Measurements from ENCODE around the gene CDK14. TPM values are rescaled to one million over a fixed set of nuclear protein-coding genes. Genes with fewer than 3 reads are reported as not detected.

CDK14 gene
- total and polyA plus RNA-seq, 2 donors (not counting 1 experiment from before 2014, with no cell fraction given) = 42.1 to 167 TPM

DNA sequence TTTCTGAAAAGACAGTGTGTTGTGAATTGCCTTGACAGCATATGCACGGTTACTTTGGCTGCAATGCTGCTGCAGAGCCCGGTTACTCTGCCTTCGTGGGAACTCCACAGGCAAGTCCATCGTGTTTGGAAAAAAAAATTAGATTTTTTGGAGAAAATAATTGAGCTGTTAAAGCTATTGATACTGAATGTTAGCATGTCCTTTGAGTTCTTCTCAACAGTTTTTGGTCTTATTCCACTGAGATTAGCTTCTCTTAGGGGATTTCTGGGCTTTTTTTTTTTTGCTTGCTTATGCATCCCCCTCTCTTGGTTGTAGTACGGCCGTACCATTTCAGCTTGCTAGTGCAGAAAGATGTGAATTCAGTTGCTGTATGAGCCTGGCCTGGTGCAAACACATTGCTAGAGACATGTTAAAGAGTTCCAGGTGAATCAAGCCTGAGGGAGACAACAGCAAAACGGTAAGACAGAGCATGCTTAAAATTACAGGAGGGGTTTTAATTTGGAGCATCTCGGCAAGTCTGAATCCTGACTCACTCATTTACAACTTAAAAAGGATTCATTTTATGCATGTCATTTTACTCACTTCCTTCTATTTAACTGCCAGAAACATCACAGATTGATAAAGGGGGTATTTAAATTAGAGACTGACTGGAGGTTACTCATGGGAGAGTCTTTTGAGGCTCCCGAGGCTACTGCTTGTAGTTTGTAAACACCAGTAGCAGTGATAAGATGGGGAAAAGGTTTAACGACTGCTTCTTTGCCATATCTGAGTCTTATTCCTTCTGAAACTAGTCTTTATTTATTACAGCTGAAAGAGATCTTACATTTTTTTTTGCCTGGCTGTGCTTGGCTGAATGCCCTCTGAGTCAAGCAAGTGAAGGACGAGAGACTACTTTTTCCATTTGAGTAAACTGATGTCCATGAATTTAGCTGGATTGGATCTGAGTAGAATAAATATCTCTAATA, 113.7 kb downstream of the CDK14 start:
- H3K27me3 ChIP-seq (replicated peaks in 1 of 4; ENCODE audit: control extremely low read depth in 1 of 4, control insufficient read depth in 3 of 4, insufficient read depth in 4 of 4, low read length in 3 of 4) = no peaks in the 10 kb centered on the region
- peaks cover 79% of the 10 kb centered on the region for H3K4me1 Mint-ChIP-seq
- H3K9me3 Mint-ChIP-seq (ENCODE audit: insufficient read depth) = no peaks in the 10 kb centered on the region
- H3K4me3 Mint-ChIP-seq = peak overlapping the region; percentile 88
- H3K36me3 ChIP-seq (replicated peaks in 1 of 2; ENCODE audit: control extremely low read depth in 1 of 2, control insufficient read depth in 1 of 2, extremely low read depth in 1 of 2, insufficient read depth in 2 of 2, low read length in 1 of 2) = no peaks in the 10 kb centered on the region
- CTCF ChIA-PET = interaction anchor here (0.6 to 5.2 kb wide), 43 partner anchors 10 to 1739 kb away, joined by 3 to 72 read pairs (median 4); no protein-coding TSS in a partner anchor
- H3K27ac ChIP-seq (ENCODE audit: low read length in 2 of 2) = peak overlapping the region; percentile 72 to 83
- H3K9ac ChIP-seq (ENCODE audit: low read length) = peak overlapping the region; percentile 71
- 40% methylated on average over 5 of the region's 11 CpGs for WGBS (ENCODE audit: insufficient coverage)
- no peaks in the 10 kb centered on the region for H3K27me3 Mint-ChIP-seq
- peak overlapping the region; percentile 46 to 80 (median 59) for H3K4me3 ChIP-seq (ENCODE audit: control extremely low read depth in 1 of 5, extremely low read depth in 1 of 5, insufficient read depth in 1 of 5, low read depth in 2 of 5, low read length in 4 of 5)
- H3K9me3 ChIP-seq (ENCODE audit: control extremely low read depth in 1 of 3, control insufficient read depth in 2 of 3, insufficient read depth in 1 of 3, low read length in 2 of 3) = no peaks in the 10 kb centered on the region
- peaks cover 64% of the 10 kb centered on the region for H3K79me2 ChIP-seq (ENCODE audit: control insufficient read depth, insufficient read depth, low read length)
- peak overlapping the region; percentile 69 for H3K4me2 ChIP-seq (replicated peaks; ENCODE audit: low read depth, low read length, poor library complexity, severe bottlenecking)
- POLR2A ChIA-PET = interaction anchor here (0.8 to 1.6 kb wide), 7 partner anchors 8 to 114 kb away, joined by 3 to 8 read pairs (median 3); partner anchors contain the start of gene CDK14
- no peaks in the 10 kb centered on the region for H4K20me1 ChIP-seq (ENCODE audit: control insufficient read depth, insufficient read depth, low read length, poor library complexity, severe bottlenecking)
- H2AFZ ChIP-seq (ENCODE audit: insufficient read depth, low read depth, low read length, poor library complexity, severe bottlenecking) = peak overlapping the region; percentile 56
- H3K4me1 ChIP-seq (ENCODE audit: control insufficient read depth in 2 of 2, insufficient read depth in 2 of 2, low read length in 2 of 2) = peaks cover 63 to 72% of the 10 kb centered on the region in 2 donors
- TF ChIP-seq EZH2 (IDR thresholded peaks at IDR 0.05; ENCODE audit: borderline replicate concordance, insufficient read depth, low read depth, low read length, poor library complexity, severe bottlenecking) = no peak
- TF ChIP-seq CTCF (IDR thresholded peaks at IDR 0.05) = no peak
- intact Hi-C loops (cut with micrococcal nuclease) = loop anchor here (1.0 to 10.0 kb wide), 6 partner anchors 15 to 305 kb away; partner anchors contain the start of genes CDK14 and CLDN12
- peak; percentile 63 for ATAC-seq (ENCODE audit: low read depth)
- peak; percentile 75 for DNase-seq
- peak overlapping the region; percentile 90 for H3K27ac Mint-ChIP-seq
